Thymus (tissue), 11 donors: ENCODE data around the gene MRC1. TPM values are rescaled to one million over a fixed set of nuclear protein-coding genes. Genes with fewer than 3 reads are reported as not detected.
A peak's percentile ranks its signal among the peaks of the same experiment; 100 is the strongest.

Experiments used
- DNase-seq, 9 donors: peaks; one replicate each; pipeline ENCODE4 v3.0.0-alpha.2; 2013; ENCODE audit warnings: low spot score in 9 of 9, low read depth in 6 of 9, missing footprints in 1 of 9
- H3K27ac ChIP-seq, 2 donors: one replicate each; pipeline ENCODE4 v1.5.1; 2013; ENCODE audit warnings: control low read depth in 1 of 2, low read depth in 1 of 2, low read length in 1 of 2, mild to moderate bottlenecking in 1 of 2, moderate library complexity in 1 of 2
- H3K27me3 ChIP-seq, 2 donors: one replicate each; pipeline ENCODE4 v1.5.1; 2013; ENCODE audit warnings: low read length in 1 of 2; ENCODE audit not compliant: control insufficient read depth in 2 of 2, insufficient read depth in 1 of 2
- H3K36me3 ChIP-seq, 2 donors: one replicate each; pipeline ENCODE4 v1.5.1; 2013; ENCODE audit warnings: low read length in 1 of 2, mild to moderate bottlenecking in 1 of 2, moderate library complexity in 1 of 2; ENCODE audit not compliant: control insufficient read depth in 2 of 2, insufficient read depth in 2 of 2
- H3K4me1 ChIP-seq, 2 donors: one replicate each; pipeline ENCODE4 v1.5.1; 2013; ENCODE audit warnings: low read length in 2 of 2; ENCODE audit not compliant: control insufficient read depth in 2 of 2, insufficient read depth in 2 of 2
- H3K4me3 ChIP-seq, 2 donors: one replicate each; pipeline ENCODE4 v1.5.1; 2013; ENCODE audit warnings: low read length in 2 of 2, control low read depth in 1 of 2, mild to moderate bottlenecking in 1 of 2
- H3K9me3 ChIP-seq, 2 donors: one replicate each; pipeline ENCODE4 v1.5.1; 2013; ENCODE audit warnings: low read length in 1 of 2, mild to moderate bottlenecking in 1 of 2; ENCODE audit not compliant: control insufficient read depth in 2 of 2, insufficient read depth in 1 of 2
- WGBS: extraction: QIAGEN DNeasy Blood & Tissue Kit; methylation state at CpG from one replicate; pipeline ENCODE4 v1.1.7; 2013; 5-methylcytosine and 5-hydroxymethylcytosine counted together
- polyA plus RNA-seq: library from polyadenylated mRNA; stranded (reverse); fragments of 200-250 nt; gene quantifications from one replicate; pipeline ENCODE4 v1.2.3, GENCODE V29; 2013
- total RNA-seq: library from RNA; stranded (reverse); fragments of 120-200 nt; gene quantifications from one replicate; pipeline ENCODE4 v1.2.4, GENCODE V29; 2013
- donor health status: healthy.

The MRC1 gene
- total and polyA plus RNA-seq, 2 donors: 6.8 to 10.2 TPM

DNA sequence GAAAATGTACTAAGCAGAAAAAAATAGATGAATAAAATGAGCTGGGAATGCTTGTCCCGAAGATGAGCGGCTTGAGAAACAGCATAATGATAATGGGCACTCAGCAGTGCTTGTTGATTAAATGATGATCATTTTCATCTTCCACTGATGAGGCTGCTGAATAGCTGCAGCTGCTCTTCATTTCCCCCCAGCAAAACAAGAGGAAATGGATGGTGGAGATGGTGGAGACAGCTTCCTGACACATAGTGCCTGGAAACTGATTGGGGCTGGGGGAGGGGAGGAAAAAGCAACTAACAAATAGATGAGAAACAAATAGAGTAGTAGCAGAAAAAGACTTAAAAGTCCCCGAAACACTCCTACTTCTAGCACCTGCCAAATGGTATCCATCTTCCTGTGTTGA is 41.4 kb downstream of the MRC1 start:
- Histone ChIP-seq H3K27me3 (no peaks in the 10 kb centered on the region), H3K4me1 (peaks cover 2 to 14% of the 10 kb centered on the region in 2 donors), H3K9me3 (no peaks in the 10 kb centered on the region), H3K27ac (no peak overlapping the region), H3K4me3 (no peak overlapping the region), H3K36me3 (no peaks in the 10 kb centered on the region)
- WGBS: 80% methylated on average over 3 of the region's 3 CpGs
- peak in 3 of 9 donors; percentile 19 to 52 (median 39) for DNase-seq

DNA sequence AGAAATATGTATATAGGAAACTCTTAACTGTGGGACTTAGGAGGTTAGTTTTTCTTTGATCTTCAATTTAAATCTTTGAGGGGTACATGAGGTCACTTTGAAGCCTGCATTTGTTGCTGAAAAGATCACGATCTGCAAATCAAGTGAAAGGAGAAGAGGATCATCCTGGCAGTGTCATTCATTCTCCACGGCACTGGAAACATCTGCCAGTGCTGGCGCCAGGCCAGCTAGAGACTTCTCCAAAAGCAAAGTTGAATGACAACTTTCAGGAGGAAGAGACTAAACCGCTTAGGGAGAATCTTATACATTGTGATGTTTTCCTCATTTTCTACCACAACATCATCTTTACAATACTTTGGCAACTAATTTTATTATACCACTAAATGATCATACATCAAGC is 42.5 kb downstream of the MRC1 start:
- no peaks in the 10 kb centered on the region for H3K9me3 ChIP-seq
- WGBS: 3% methylated on average over 4 of the region's 4 CpGs

DNA sequence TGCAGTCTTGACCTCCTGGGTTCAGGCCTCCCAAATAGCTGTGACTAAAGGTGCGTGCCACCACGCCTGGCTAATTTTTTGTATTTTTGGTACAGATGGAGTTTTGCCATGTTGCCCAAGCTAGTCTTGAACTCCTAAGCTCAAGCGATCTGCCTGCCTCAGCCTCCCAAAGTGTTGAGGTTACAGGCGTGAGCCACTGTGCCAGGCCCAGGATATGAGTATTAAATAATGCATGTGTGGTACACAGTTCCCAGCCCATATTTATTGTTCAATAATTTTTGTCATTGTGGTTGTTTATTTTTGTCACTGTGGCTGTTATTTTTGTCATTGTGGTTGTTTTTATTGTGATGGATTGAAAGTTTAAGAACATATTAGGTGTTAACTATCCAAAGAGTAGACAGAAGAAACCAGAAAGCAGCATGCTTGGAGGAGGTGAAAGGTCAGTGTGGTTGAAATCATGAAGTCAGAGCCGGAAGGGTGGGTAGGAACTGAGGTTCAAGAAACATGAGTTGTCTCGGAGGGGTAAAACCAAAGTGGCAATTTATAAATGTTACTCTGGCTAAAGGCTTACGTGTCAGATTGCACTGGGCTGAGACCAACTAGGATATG is 45.0 kb downstream of the MRC1 start:
- Histone ChIP-seq H3K36me3 (no peaks in the 10 kb centered on the region), H3K9me3 (no peaks in the 10 kb centered on the region), H3K4me1 (peaks cover 2 to 7% of the 10 kb centered on the region in 2 donors), H3K27ac (no peak overlapping the region), H3K27me3 (no peaks in the 10 kb centered on the region), H3K4me3 (no peak overlapping the region)
- DNase-seq: no peak
- WGBS: 96% methylated on average over 7 of the region's 7 CpGs

More for the DNA sequence above, 42.5 kb downstream of the MRC1 start:
- Histone ChIP-seq H3K27me3 (no peaks in the 10 kb centered on the region), H3K4me1 (peaks cover 2 to 14% of the 10 kb centered on the region in 2 donors), H3K36me3 (no peaks in the 10 kb centered on the region), H3K4me3 (no peak overlapping the region), H3K27ac (no peak overlapping the region)
- DNase-seq: peak in 3 of 9 donors; percentile 18 to 47 (median 30)

DNA sequence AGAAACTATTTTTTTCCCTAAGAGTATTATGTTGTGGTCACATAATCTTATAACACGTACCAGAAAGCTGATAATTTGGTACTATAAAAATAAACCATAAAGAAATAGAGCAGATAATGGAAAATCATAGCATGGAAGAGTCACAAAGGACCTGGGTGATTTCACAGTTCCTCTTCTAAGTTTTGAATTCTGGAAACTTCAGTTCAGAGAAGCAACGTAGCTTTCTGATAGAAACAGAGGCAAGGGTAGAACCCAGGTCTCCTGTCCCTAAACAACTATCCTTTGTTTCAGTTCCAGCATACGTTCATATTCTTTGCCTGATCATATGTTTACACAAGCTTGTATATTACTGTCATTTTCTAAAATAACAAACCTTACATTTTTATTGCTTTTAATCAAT is 47.9 kb downstream of the MRC1 start:
- Histone ChIP-seq H3K4me1 (no peaks in the 10 kb centered on the region), H3K36me3 (no peaks in the 10 kb centered on the region), H3K4me3 (no peak overlapping the region), H3K27me3 (no peaks in the 10 kb centered on the region), H3K9me3 (no peaks in the 10 kb centered on the region), H3K27ac (no peak overlapping the region)
- DNase-seq: no peak
- WGBS: 91% methylated on average over 3 of the region's 3 CpGs

DNA sequence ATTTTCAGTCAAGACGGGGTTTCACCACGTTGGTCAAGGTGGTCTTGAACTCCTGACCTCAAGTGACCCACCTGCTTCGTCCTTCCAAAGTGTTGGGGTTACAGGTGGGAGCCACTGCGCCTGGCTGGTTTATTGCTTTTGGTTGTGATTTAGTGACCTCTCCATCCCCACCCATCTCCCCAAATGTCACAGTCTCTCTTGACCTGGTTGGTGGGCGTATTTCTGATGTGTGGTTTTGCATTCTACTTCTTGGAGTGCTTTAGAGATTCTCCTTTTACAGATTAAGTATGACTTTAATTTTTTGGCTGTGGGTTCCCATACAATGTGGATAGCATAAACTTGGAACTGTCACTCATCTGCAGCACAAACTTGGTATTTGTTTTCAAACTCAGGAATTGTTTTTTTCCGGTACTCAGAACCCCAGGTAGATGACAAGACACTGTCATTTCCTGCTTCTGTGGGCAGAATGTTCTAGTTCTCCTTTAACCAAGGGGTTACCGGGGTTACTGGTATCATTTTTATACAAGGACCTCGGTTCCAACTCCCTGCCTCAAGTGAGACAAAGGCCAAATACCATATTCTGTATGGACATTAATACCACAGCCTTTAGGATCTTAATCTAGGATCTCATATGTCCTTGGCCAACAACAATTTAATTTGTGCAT is 50.5 kb downstream of the MRC1 start:
- Histone ChIP-seq H3K27me3 (no peaks in the 10 kb centered on the region), H3K4me3 (no peak overlapping the region), H3K4me1 (no peaks in the 10 kb centered on the region), H3K36me3 (no peaks in the 10 kb centered on the region), H3K9me3 (no peaks in the 10 kb centered on the region), H3K27ac (no peak overlapping the region)
- DNase-seq: peak in 1 of 9 donors; percentile 35
- WGBS: 84% methylated on average over 8 of the region's 8 CpGs

DNA sequence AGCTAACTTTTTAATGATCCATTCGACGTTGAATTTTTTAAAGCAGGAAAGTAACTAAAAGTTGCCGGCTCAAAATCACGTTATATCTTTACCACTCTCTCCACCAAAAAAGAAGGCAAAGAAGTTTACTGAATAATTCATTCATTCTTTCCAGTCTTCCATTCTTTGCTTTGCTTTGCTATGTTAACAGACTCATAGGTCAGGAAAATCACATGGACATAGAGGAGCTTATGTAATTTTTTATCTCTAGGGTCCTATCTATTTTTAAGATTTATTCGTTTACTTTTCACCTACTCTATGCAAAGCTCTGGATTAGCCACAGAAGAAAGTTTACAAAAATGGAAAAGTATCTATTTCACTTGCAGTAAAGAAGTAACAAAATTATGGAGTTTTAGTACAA is 52.6 kb downstream of the MRC1 start:
- H3K4me3 ChIP-seq: no peak overlapping the region
- H3K27me3 ChIP-seq: no peaks in the 10 kb centered on the region
- H3K36me3 ChIP-seq: no peaks in the 10 kb centered on the region
- 97% methylated on average over 5 of the region's 5 CpGs for WGBS
- H3K9me3 ChIP-seq: no peaks in the 10 kb centered on the region
- DNase-seq: no peak
- H3K27ac ChIP-seq: no peak overlapping the region
- H3K4me1 ChIP-seq: no peaks in the 10 kb centered on the region

DNA sequence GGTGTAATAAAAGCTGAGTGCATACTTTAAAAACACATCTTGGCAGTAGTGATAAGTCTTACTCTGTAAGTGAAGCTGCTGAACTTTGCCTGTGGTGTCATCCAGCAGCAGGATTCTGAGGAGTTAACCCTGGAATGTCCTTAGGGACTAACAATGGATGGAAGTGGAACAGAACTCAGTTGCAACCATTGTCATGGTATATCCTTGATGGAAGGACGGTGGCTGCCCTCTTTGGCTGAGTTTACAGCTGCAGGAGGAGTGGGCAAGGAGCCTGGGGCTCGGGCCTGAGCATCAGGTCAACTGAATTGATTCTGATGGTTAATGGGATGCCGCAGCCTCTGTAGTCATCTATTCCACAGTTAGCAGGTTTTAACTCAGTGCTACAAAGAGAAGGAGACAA is 56.2 kb downstream of the MRC1 start:
- Histone ChIP-seq H3K27me3 (no peaks in the 10 kb centered on the region), H3K4me1 (no peaks in the 10 kb centered on the region), H3K36me3 (no peaks in the 10 kb centered on the region), H3K4me3 (no peak overlapping the region), H3K9me3 (no peaks in the 10 kb centered on the region), H3K27ac (no peak overlapping the region)
- WGBS: 95% methylated on average over 3 of the region's 3 CpGs
- no peak for DNase-seq

DNA sequence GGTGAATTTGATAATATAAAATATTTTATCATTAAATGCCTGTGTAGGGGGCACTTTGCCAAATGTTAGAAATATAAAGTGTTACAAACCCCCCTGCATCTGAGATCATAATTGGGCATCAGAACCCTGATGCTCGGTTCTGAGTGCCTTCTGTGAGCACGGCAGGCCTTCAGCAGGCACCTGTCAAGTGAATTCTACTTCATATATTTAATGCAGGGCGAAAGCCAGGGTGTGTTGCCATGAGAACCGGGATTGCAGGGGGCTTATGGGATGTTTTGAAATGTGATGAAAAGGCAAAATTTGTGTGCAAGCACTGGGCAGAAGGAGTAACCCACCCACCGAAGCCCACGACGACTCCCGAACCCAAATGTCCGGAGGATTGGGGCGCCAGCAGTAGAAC is 57.2 kb downstream of the MRC1 start:
- no peak for DNase-seq
- H3K9me3 ChIP-seq: no peaks in the 10 kb centered on the region
- no peaks in the 10 kb centered on the region for H3K4me1 ChIP-seq
- 97% methylated on average over 10 of the region's 10 CpGs for WGBS
- no peaks in the 10 kb centered on the region for H3K36me3 ChIP-seq
- H3K4me3 ChIP-seq: no peak overlapping the region
- no peak overlapping the region for H3K27ac ChIP-seq
- no peaks in the 10 kb centered on the region for H3K27me3 ChIP-seq

DNA sequence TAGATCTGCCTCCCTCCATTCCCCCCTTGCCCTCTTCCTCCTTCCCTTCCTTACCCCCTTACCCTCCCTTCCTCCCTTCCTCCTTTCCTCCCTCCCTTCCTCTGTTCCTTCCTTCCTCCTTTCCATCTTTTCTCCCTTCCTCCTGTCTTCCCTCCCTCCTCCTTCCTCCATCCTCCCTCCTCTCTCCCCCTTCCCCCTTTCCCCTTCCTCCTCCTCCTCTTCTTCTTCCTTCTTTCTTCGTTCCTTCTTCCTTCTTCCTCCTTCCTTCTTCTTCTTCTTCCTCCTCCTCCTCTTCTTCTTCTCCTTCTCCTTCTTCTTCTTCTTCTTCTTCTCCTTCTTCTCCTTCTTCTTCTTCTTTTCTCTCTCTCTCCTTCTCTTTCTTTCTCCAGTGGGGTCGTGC is 57.9 kb downstream of the MRC1 start:
- no peak for DNase-seq
- H3K4me1 ChIP-seq: no peaks in the 10 kb centered on the region
- 93% methylated on average over 2 of the region's 2 CpGs for WGBS
- H3K27ac ChIP-seq: no peak overlapping the region
- H3K9me3 ChIP-seq: no peaks in the 10 kb centered on the region
- H3K4me3 ChIP-seq: no peak overlapping the region
- no peaks in the 10 kb centered on the region for H3K36me3 ChIP-seq
- H3K27me3 ChIP-seq: no peaks in the 10 kb centered on the region
